GM12891 (cell line): Measurements from ENCODE around the gene RRAS2.

Source experiments
- PAX5 ChIP-seq: IDR thresholded peaks from 2 replicates; pipeline ENCODE4 v1.6.1; 2011; ENCODE audit warnings: low read length, moderate library complexity, mild to moderate bottlenecking; ENCODE audit not compliant: insufficient read depth, severe bottlenecking
- POLR2A ChIP-seq: IDR thresholded peaks from 2 replicates; pipeline ENCODE4 v1.6.1; 2011; ENCODE audit warnings: low read depth, low read length, control low read depth
- POLR2AphosphoS5 ChIP-seq: IDR thresholded peaks from 2 replicates; pipeline ENCODE4 v1.6.1; 2011; ENCODE audit warnings: low read depth, low read length, control low read depth
- POU2F2 ChIP-seq: IDR thresholded peaks from 2 replicates; pipeline ENCODE4 v1.6.1; 2011; ENCODE audit warnings: low read depth, mild to moderate bottlenecking, control low read depth, low read length, moderate library complexity
- SPI1 ChIP-seq: IDR thresholded peaks from 2 replicates; pipeline ENCODE4 v1.6.1; 2011; ENCODE audit warnings: low read depth, low read length, control low read depth
- TAF1 ChIP-seq: IDR thresholded peaks from 2 replicates; pipeline ENCODE4 v1.6.1; 2011; ENCODE audit warnings: low read depth, low read length, control low read depth

GRCh38 chr11:14362611-14363010 is 3.6 kb upstream of the RRAS2 start:
- no peak for TF ChIP-seq POLR2AphosphoS5
- TF ChIP-seq POLR2A, result no peak
- no peak for TF ChIP-seq TAF1
- TF ChIP-seq POU2F2, result no peak
- no peak for TF ChIP-seq PAX5
- no peak for TF ChIP-seq SPI1
